OCI-LY1 (cell line): Measurements from ENCODE around the gene NYAP1.
"Not testable (repeated sequence)": the region's sequence is repeated elsewhere in the genome, so short reads cannot be mapped to it uniquely, and the experiment has no call there.

Experiments
- H2AFZ ChIP-seq: fragments of 200-600 bp; sonication (generic), shearing (Covaris generic); 2 replicates; pipeline ENCODE4 v1.6.0; 2014; ENCODE audit warnings: antibody characterized with exemption, mild to moderate bottlenecking, low read length
- H3F3A ChIP-seq: fragments of 200-600 bp; sonication (generic), shearing (Covaris generic); 2 replicates; pipeline ENCODE4 v1.6.0; 2014; ENCODE audit warnings: mild to moderate bottlenecking, antibody characterized with exemption, low read length, moderate library complexity; ENCODE audit not compliant: insufficient read depth
- H3K27ac ChIP-seq: fragments of 200-600 bp; sonication (generic); 2 replicates; pipeline ENCODE4 v1.5.1; 2014; ENCODE audit warnings: low read length, mixed run types, mild to moderate bottlenecking, low read depth; ENCODE audit not compliant: poor library complexity, severe bottlenecking
- H3K27me3 ChIP-seq: fragments of 200-600 bp; sonication (generic); 2 replicates; pipeline ENCODE4 v1.6.0; 2014; ENCODE audit warnings: antibody characterized with exemption, mild to moderate bottlenecking, low read length, moderate library complexity; ENCODE audit not compliant: insufficient read depth
- H3K36me3 ChIP-seq: fragments of 200-600 bp; sonication (generic); 2 replicates; pipeline ENCODE4 v1.6.1; 2014; ENCODE audit warnings: mild to moderate bottlenecking, antibody characterized with exemption, low read length, moderate library complexity, mixed read lengths; ENCODE audit not compliant: insufficient read depth
- H3K4me1 ChIP-seq: fragments of 200-600 bp; sonication (generic); 2 replicates; pipeline ENCODE4 v1.5.1; 2014; ENCODE audit warnings: mild to moderate bottlenecking, low read length, moderate library complexity; ENCODE audit not compliant: insufficient read depth, severe bottlenecking
- H3K4me2 ChIP-seq: fragments of 200-600 bp; sonication (generic), shearing (Covaris generic); 2 replicates; pipeline ENCODE4 v1.6.1; 2014; ENCODE audit warnings: low read length
- H3K4me3 ChIP-seq: fragments of 200-600 bp; sonication (generic); 2 replicates; pipeline ENCODE4 v1.5.1; 2014; ENCODE audit warnings: low read length, low read depth, mild to moderate bottlenecking, mixed read lengths; ENCODE audit not compliant: poor library complexity, severe bottlenecking
- H3K79me2 ChIP-seq: fragments of 200-600 bp; shearing (Covaris generic); 2 replicates; pipeline ENCODE4 v1.6.1; 2016; ENCODE audit warnings: mixed run types, low read length, mixed read lengths; ENCODE audit not compliant: insufficient read depth
- H3K9ac ChIP-seq: fragments of 200-600 bp; sonication (generic), shearing (Covaris generic); 2 replicates; pipeline ENCODE4 v1.6.1; 2014; ENCODE audit warnings: mild to moderate bottlenecking, low read length, mixed read lengths
- H3K9me2 ChIP-seq: fragments of 200-600 bp; sonication (generic), shearing (Covaris generic); 2 replicates; pipeline ENCODE4 v1.6.1; 2014; ENCODE audit warnings: low read depth, mild to moderate bottlenecking, low read length, mixed read lengths
- H3K9me3 ChIP-seq: fragments of 200-600 bp; shearing (Covaris generic); 2 replicates; pipeline ENCODE4 v1.6.1; 2014; ENCODE audit warnings: low read length, mixed read lengths
- H4K20me1 ChIP-seq: fragments of 200-600 bp; sonication (generic), shearing (Covaris generic); 2 replicates; pipeline ENCODE4 v1.6.0; 2016; ENCODE audit warnings: mild to moderate bottlenecking, low read length; ENCODE audit not compliant: insufficient read depth
- CTCF ChIP-seq: fragments of 200-600 bp; sonication (generic), shearing (Covaris generic); IDR thresholded peaks from 2 replicates; pipeline ENCODE4 v1.5.1; 2017; ENCODE audit warnings: mild to moderate bottlenecking, antibody characterized with exemption, low read length, moderate library complexity, mixed read lengths
- EZH2 ChIP-seq: fragments of 200-600 bp; sonication (generic), shearing (Covaris generic); IDR thresholded peaks from 2 replicates; pipeline ENCODE4 v1.8.0; 2017; ENCODE audit warnings: borderline replicate concordance, mixed run types, mild to moderate bottlenecking, antibody characterized with exemption, low read length, moderate library complexity, mixed read lengths

Gene NYAP1

GRCh38 chr7:100439244-100439643, 44.5 kb upstream of the NYAP1 start:
- not testable (repeated sequence) for H2AFZ ChIP-seq, H3K9me2 ChIP-seq, H3F3A ChIP-seq, H3K4me2 ChIP-seq, H3K4me3 ChIP-seq, H3K9ac ChIP-seq, H3K27me3 ChIP-seq, H4K20me1 ChIP-seq, H3K9me3 ChIP-seq, H3K27ac ChIP-seq, H3K79me2 ChIP-seq
- peaks cover 16% of the 10 kb centered on the region for H3K36me3 ChIP-seq
- peaks cover 19% of the 10 kb centered on the region for H3K4me1 ChIP-seq

GRCh38 chr7:100441641-100442535, 41.8 kb upstream of the NYAP1 start:
- Histone ChIP-seq H3K27ac (no peak overlapping the region), H3K27me3 (no peaks in the 10 kb centered on the region), H3K9me3 (no peaks in the 10 kb centered on the region), H3K4me3 (no peak overlapping the region), H2AFZ (no peak overlapping the region), H3K9ac (no peak overlapping the region), H3K4me2 (no peak overlapping the region), H3K9me2 (no peaks in the 10 kb centered on the region), H3K36me3 (no peaks in the 10 kb centered on the region), H3K79me2 (no peaks in the 10 kb centered on the region), H3K4me1 (peaks cover 3% of the 10 kb centered on the region), H3F3A (no peaks in the 10 kb centered on the region), H4K20me1 (no peaks in the 10 kb centered on the region)
- TF ChIP-seq CTCF (no peak), EZH2 (no peak)

- no peaks in the 10 kb centered on the region for H3K4me1 ChIP-seq
- H3K4me3 ChIP-seq: no peak overlapping the region
- no peak overlapping the region for H2AFZ ChIP-seq
- no peak for TF ChIP-seq EZH2
- TF ChIP-seq CTCF: no peak
- H3K9me3 ChIP-seq: no peaks in the 10 kb centered on the region
- no peak overlapping the region for H3K27ac ChIP-seq
- no peaks in the 10 kb centered on the region for H3K36me3 ChIP-seq
- no peaks in the 10 kb centered on the region for H3F3A ChIP-seq
- no peaks in the 10 kb centered on the region for H3K27me3 ChIP-seq
- no peaks in the 10 kb centered on the region for H3K9me2 ChIP-seq
- H3K4me2 ChIP-seq: no peak overlapping the region
- no peak overlapping the region for H3K9ac ChIP-seq
- H4K20me1 ChIP-seq: no peaks in the 10 kb centered on the region
- no peaks in the 10 kb centered on the region for H3K79me2 ChIP-seq
These were observed 40.5 kb upstream of the NYAP1 start for GRCh38 chr7:100443096-100443840.
